Right kidney (tissue), 1 donor: ENCODE results near the gene PAQR9.

Source experiments
- DNase-seq: peaks from one replicate; pipeline ENCODE4 v3.0.0-alpha.2; 2016

PAQR9 gene

GRCh38 chr3:142950972-142951371 lies 12.5 kb downstream of the PAQR9 start:
- no peak for DNase-seq

- DNase-seq: no peak
These were observed 15.5 kb downstream of the PAQR9 start for GRCh38 chr3:142947799-142948575.

GRCh38 chr3:142947352-142947751 lies 16.1 kb downstream of the PAQR9 start:
- peak; percentile 19 for DNase-seq

- DNase-seq: no peak
These were observed 16.6 kb downstream of the PAQR9 start for GRCh38 chr3:142946861-142947260.

GRCh38 chr3:142945023-142945422 lies 18.5 kb downstream of the PAQR9 start:
- DNase-seq: no peak

GRCh38 chr3:142944342-142944741 lies 19.1 kb downstream of the PAQR9 start:
- DNase-seq: no peak

- no peak for DNase-seq
These were observed 19.6 kb downstream of the PAQR9 start for GRCh38 chr3:142943870-142944269.

- no peak for DNase-seq
These were observed 20.1 kb downstream of the PAQR9 start for GRCh38 chr3:142943349-142943748.

GRCh38 chr3:142941373-142942123 lies 21.9 kb downstream of the PAQR9 start:
- no peak for DNase-seq

GRCh38 chr3:142940472-142940871 lies 23.0 kb downstream of the PAQR9 start:
- no peak for DNase-seq

- DNase-seq: no peak
These were observed 23.5 kb downstream of the PAQR9 start for GRCh38 chr3:142940000-142940399.

- DNase-seq: no peak
These were observed 27.5 kb downstream of the PAQR9 start for GRCh38 chr3:142935963-142936362.

GRCh38 chr3:142934887-142935269 lies 28.6 kb downstream of the PAQR9 start:
- DNase-seq: no peak

GRCh38 chr3:142934128-142934886 lies 29.2 kb downstream of the PAQR9 start:
- DNase-seq: no peak

GRCh38 chr3:142931222-142931621 lies 32.3 kb downstream of the PAQR9 start:
- no peak for DNase-seq

GRCh38 chr3:142930463-142930862 lies 33.0 kb downstream of the PAQR9 start:
- no peak for DNase-seq

- no peak for DNase-seq
These were observed 33.6 kb downstream of the PAQR9 start for GRCh38 chr3:142929890-142930289.

- DNase-seq: no peak
These were observed 34.4 kb downstream of the PAQR9 start for GRCh38 chr3:142929109-142929508.

- no peak for DNase-seq
These were observed 37.0 kb downstream of the PAQR9 start for GRCh38 chr3:142926368-142926944.

GRCh38 chr3:142925140-142925539 lies 38.3 kb downstream of the PAQR9 start:
- DNase-seq: no peak

- DNase-seq: no peak
These were observed 39.8 kb downstream of the PAQR9 start for GRCh38 chr3:142923694-142924093.

GRCh38 chr3:142916605-142917004 lies 46.9 kb downstream of the PAQR9 start:
- no peak for DNase-seq

GRCh38 chr3:142915636-142916035 lies 47.8 kb downstream of the PAQR9 start:
- no peak for DNase-seq
